Panc1 (cell line): Measurements from ENCODE around the gene GPR26. TPM values are rescaled to one million over a fixed set of nuclear protein-coding genes. Genes with fewer than 3 reads are reported as not detected.

ENCODE experiments used
- ATAC-seq: fragments of 200-7000 bp; cut with Tn5 transposase; 2 replicates; pipeline ENCODE4 v1.9.1; 2020; ENCODE audit warnings: mild to moderate bottlenecking, moderate library complexity
- BruUV-seq: library from RNA; stranded (reverse); fragments of 400-500 nt; replicated peaks from 2 replicates; lab custom pipeline; 2021; lab: Mats Ljungman, UMichigan
- CTCF ChIA-PET: fragments of 300-600 bp; sonication (Branson Sonifier 250); formaldehyde crosslinking; loops from one replicate; lab custom pipeline; 2022; ENCODE audit warnings: antibody characterized with exemption; lab: Charles Lee
- POLR2A ChIA-PET: fragments of 300-600 bp; sonication (Branson Sonifier 250); formaldehyde crosslinking; loops from one replicate; lab custom pipeline; 2022; ENCODE audit warnings: antibody characterized with exemption; lab: Charles Lee
- DNase-seq: peaks from one replicate; pipeline ENCODE4 v3.0.0-alpha.2; 2010; ENCODE audit warnings: low read depth, low spot score
- H3K27ac ChIP-seq: 2 replicates; pipeline ENCODE4 v1.5.1; 2011; ENCODE audit warnings: mild to moderate bottlenecking, low read length, inconsistent platforms
- H3K27me3 ChIP-seq: fragments of 200-500 bp; sonication (Bioruptor generic); 2 replicates; pipeline ENCODE4 v1.6.0; 2014; ENCODE audit warnings: low read length, inconsistent platforms; ENCODE audit not compliant: control insufficient read depth, insufficient read depth
- H3K36me3 ChIP-seq: fragments of 200-500 bp; sonication (Bioruptor generic); 2 replicates; pipeline ENCODE4 v1.5.1; 2014; ENCODE audit warnings: inconsistent platforms, mild to moderate bottlenecking, low read length, moderate library complexity; ENCODE audit not compliant: control insufficient read depth, insufficient read depth
- H3K4me1 ChIP-seq: 2 replicates; pipeline ENCODE4 v1.5.1; 2011; ENCODE audit warnings: inconsistent platforms, mild to moderate bottlenecking, low read length, moderate library complexity; ENCODE audit not compliant: control insufficient read depth, insufficient read depth
- H3K4me3 ChIP-seq, 2 experiments: 2 replicates each; pipeline ENCODE4 v1.5.1; 2011 to 2012; ENCODE audit warnings: low read depth in 2 of 2, low read length in 2 of 2, mild to moderate bottlenecking in 2 of 2, inconsistent platforms in 1 of 2, moderate library complexity in 1 of 2
- H3K9me3 ChIP-seq: fragments of 200-500 bp; sonication (Bioruptor generic); 2 replicates; pipeline ENCODE4 v1.5.1; 2014; ENCODE audit warnings: low read depth, mild to moderate bottlenecking, inconsistent platforms, low read length, moderate library complexity; ENCODE audit not compliant: control insufficient read depth, insufficient read depth
- CTCF ChIP-seq: fragments of 450-650 bp; IDR thresholded peaks from 2 replicates; pipeline ENCODE4 v1.5.1; 2017; ENCODE audit warnings: mild to moderate bottlenecking
- POLR2AphosphoS5 ChIP-seq: IDR thresholded peaks from 2 replicates; pipeline ENCODE4 v1.6.1; 2012; ENCODE audit warnings: mild to moderate bottlenecking, low read depth, low read length, moderate library complexity
- REST ChIP-seq, 2 experiments: IDR thresholded peaks; 2 replicates each; pipeline ENCODE4 v1.6.1; 2011 to 2012; ENCODE audit warnings: low read depth in 2 of 2, control low read depth in 1 of 2, low read length in 1 of 2, mild to moderate bottlenecking in 1 of 2, moderate library complexity in 1 of 2; ENCODE audit not compliant: insufficient read depth in 1 of 2
- SIN3A ChIP-seq: IDR thresholded peaks from 2 replicates; pipeline ENCODE4 v1.6.1; 2012; ENCODE audit warnings: low read depth, mild to moderate bottlenecking, low read length, moderate library complexity, borderline replicate concordance; ENCODE audit not compliant: insufficient read depth
- TCF7L2 ChIP-seq: IDR thresholded peaks from 2 replicates; pipeline ENCODE4 v1.6.1; 2011; ENCODE audit warnings: mild to moderate bottlenecking, low read depth, low read length, inconsistent platforms
- in situ Hi-C: cut with HindIII; loops from 2 replicates; pipeline ENCODE4 v1.10.0; 2016; ENCODE audit warnings: low sequenced_read_pairs, low pct_unique_long_range_greater_than_20kb
- intact Hi-C: fragments of 100-400 bp; cut with micrococcal nuclease; formaldehyde crosslinking; loops from one replicate; pipeline ENCODE4 v1.10.0; 2022; ENCODE audit not compliant: unreplicated experiment
- total RNA-seq: library from RNA; stranded (reverse); gene quantifications from one replicate; pipeline ENCODE4 v1.2.1, GENCODE V29; 2021; ENCODE audit not compliant: unreplicated experiment

Gene GPR26
- total RNA-seq, 1 experiment from 2014 or later = not detected

GRCh38 chr10:123619067-123619855 is 46.9 kb upstream of the GPR26 start:
- H3K27ac ChIP-seq = no peak overlapping the region
- ChIA-PET POLR2A (no interaction called here), CTCF (no interaction called here)
- BruUV-seq = no TSS peak
- no peak for DNase-seq
- TF ChIP-seq REST (IDR thresholded peaks at IDR 0.05; ENCODE audit: insufficient read depth in 1 of 2, low read depth in 2 of 2, low read length in 1 of 2) (no peak), CTCF (no peak), TCF7L2 (no peak), SIN3A (no peak), POLR2AphosphoS5 (no peak)
- H3K27me3 ChIP-seq = peaks cover 9% of the 10 kb centered on the region
- in situ Hi-C loops = no loop called here
- intact Hi-C loops = no loop called here
- no peak for ATAC-seq
- no peaks in the 10 kb centered on the region for H3K4me1 ChIP-seq
- H3K4me3 ChIP-seq = no peak overlapping the region
- no peaks in the 10 kb centered on the region for H3K9me3 ChIP-seq
- H3K36me3 ChIP-seq = no peaks in the 10 kb centered on the region

- no peak for DNase-seq
- POLR2A ChIA-PET = no interaction called here
- no peaks in the 10 kb centered on the region for H3K36me3 ChIP-seq
- no peak for ATAC-seq
- intact Hi-C loops (no loop called here), in situ Hi-C loops (no loop called here)
- CTCF ChIA-PET = no interaction called here
- H3K27ac ChIP-seq = no peak overlapping the region
- no TSS peak for BruUV-seq
- H3K27me3 ChIP-seq = peaks cover 9% of the 10 kb centered on the region
- no peaks in the 10 kb centered on the region for H3K9me3 ChIP-seq
- no peak overlapping the region for H3K4me3 ChIP-seq
- no peak for TF ChIP-seq CTCF
- TF ChIP-seq SIN3A = no peak
- no peak for TF ChIP-seq TCF7L2
- TF ChIP-seq POLR2AphosphoS5 = no peak
- no peak for TF ChIP-seq REST (IDR thresholded peaks at IDR 0.05; ENCODE audit: insufficient read depth in 1 of 2, low read depth in 2 of 2, low read length in 1 of 2)
- H3K4me1 ChIP-seq = no peaks in the 10 kb centered on the region
Observed at GRCh38 chr10:123620621-123621020, 45.5 kb upstream of the GPR26 start.
